ENCODE results near the gene MORF4L1.
"Not testable (repeated sequence)": the region's sequence is repeated elsewhere in the genome, so short reads cannot be mapped to it uniquely, and the experiment has no call there.

MORF4L1 gene

GRCh38 chr15:78842519-78842918, 30.2 kb upstream of the MORF4L1 start:
- no peaks in the 10 kb centered on the region for H3K36me3 ChIP-seq
- no peaks in the 10 kb centered on the region for H3K9me3 ChIP-seq
- no peak overlapping the region for H3K4me3 ChIP-seq (ENCODE audit: low read depth, low read length)
- H3K4me1 ChIP-seq: no peaks in the 10 kb centered on the region
- H3K27me3 ChIP-seq: no peaks in the 10 kb centered on the region
- no peak for DNase-seq
- no peak for TF ChIP-seq CTCF (IDR thresholded peaks at IDR 0.05; ENCODE audit: low read depth, low read length)

GRCh38 chr15:78846906-78847305, 25.8 kb upstream of the MORF4L1 start:
- not testable (repeated sequence) for H3K4me1 ChIP-seq; DNase-seq; H3K27me3 ChIP-seq; H3K9me3 ChIP-seq; H3K36me3 ChIP-seq; H3K4me3 ChIP-seq (ENCODE audit: low read depth, low read length)

- not testable (repeated sequence) for H3K9me3 ChIP-seq; H3K4me1 ChIP-seq; DNase-seq; H3K4me3 ChIP-seq (ENCODE audit: low read depth, low read length); H3K36me3 ChIP-seq; H3K27me3 ChIP-seq
Observed at GRCh38 chr15:78847387-78847906, 25.2 kb upstream of the MORF4L1 start.

- DNase-seq: no peak
- Histone ChIP-seq H3K4me1 (no peaks in the 10 kb centered on the region), H3K36me3 (no peaks in the 10 kb centered on the region), H3K9me3 (no peaks in the 10 kb centered on the region), H3K27me3 (no peaks in the 10 kb centered on the region), H3K4me3 (ENCODE audit: low read depth, low read length) (no peak overlapping the region)
- no peak for TF ChIP-seq CTCF (IDR thresholded peaks at IDR 0.05; ENCODE audit: low read depth, low read length)
Observed at GRCh38 chr15:78850352-78850751, 22.3 kb upstream of the MORF4L1 start.

- Histone ChIP-seq H3K27me3 (no peaks in the 10 kb centered on the region), H3K36me3 (no peaks in the 10 kb centered on the region), H3K4me3 (ENCODE audit: low read depth, low read length) (no peak overlapping the region), H3K9me3 (no peaks in the 10 kb centered on the region), H3K4me1 (no peaks in the 10 kb centered on the region)
- no peak for TF ChIP-seq CTCF (IDR thresholded peaks at IDR 0.05; ENCODE audit: low read depth, low read length)
- DNase-seq: no peak
Observed at GRCh38 chr15:78850941-78851755, 21.5 kb upstream of the MORF4L1 start.

GRCh38 chr15:78853500-78853899, 19.2 kb upstream of the MORF4L1 start:
- no peak for TF ChIP-seq CTCF (IDR thresholded peaks at IDR 0.05; ENCODE audit: low read depth, low read length)
- Histone ChIP-seq H3K27me3 (no peaks in the 10 kb centered on the region), H3K4me3 (ENCODE audit: low read depth, low read length) (no peak overlapping the region), H3K4me1 (no peaks in the 10 kb centered on the region), H3K36me3 (no peaks in the 10 kb centered on the region), H3K9me3 (no peaks in the 10 kb centered on the region)
- no peak for DNase-seq

GRCh38 chr15:78854833-78855372, 17.8 kb upstream of the MORF4L1 start:
- no peak for DNase-seq
- no peaks in the 10 kb centered on the region for H3K27me3 ChIP-seq
- H3K4me3 ChIP-seq (ENCODE audit: low read depth, low read length): no peak overlapping the region
- TF ChIP-seq CTCF (IDR thresholded peaks at IDR 0.05; ENCODE audit: low read depth, low read length): no peak
- no peaks in the 10 kb centered on the region for H3K36me3 ChIP-seq
- H3K9me3 ChIP-seq: no peaks in the 10 kb centered on the region
- no peaks in the 10 kb centered on the region for H3K4me1 ChIP-seq
